IPS-NIHi11 (cell line): ENCODE data around the gene PNO1.
"Not testable (repeated sequence)": the region's sequence is repeated elsewhere in the genome, so short reads cannot be mapped to it uniquely, and the experiment has no call there.

Source experiments
- DNase-seq: peaks from one replicate; pipeline ENCODE4 v3.0.0; 2012; ENCODE audit warnings: mixed read lengths, low spot score

PNO1 gene

DNA sequence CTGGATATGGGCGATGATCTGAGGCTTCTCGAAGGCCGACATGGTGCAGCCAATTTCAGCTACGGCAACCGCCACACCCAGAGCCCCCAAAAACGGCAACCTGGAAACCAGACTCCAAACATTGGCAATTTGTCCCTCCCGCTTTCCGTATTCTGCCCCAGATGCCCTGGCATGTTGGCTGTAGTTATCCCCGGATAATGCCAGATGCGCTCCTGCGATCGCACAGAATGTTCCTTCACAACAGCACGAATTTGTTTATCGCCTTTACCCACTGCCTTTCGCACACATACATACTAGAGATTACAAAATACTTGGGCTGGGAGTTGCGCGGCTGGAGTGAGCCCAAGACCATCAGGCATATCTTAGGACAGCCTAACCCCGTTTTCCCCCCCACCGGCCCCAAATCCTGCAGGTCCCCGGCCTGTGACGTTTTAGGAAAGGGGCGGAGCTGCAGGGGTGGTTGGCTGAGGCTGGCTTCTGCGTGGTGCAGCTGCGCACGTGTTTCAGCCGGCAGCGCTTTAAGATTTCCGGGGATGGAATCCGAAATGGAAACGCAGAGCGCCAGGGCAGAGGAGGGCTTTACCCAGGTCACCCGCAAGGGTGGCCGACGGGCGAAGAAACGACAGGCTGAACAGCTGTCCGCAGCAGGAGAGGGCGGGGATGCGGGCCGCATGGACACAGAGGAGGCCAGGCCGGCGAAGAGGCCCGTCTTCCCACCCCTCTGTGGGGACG is at the start of gene PNO1:
Gene PNO1, plus strand, starts transcription at position 487 of the 732 bp plus-strand sequence. Its CDS starts 47 bp downstream, at position 534.
- DNase-seq, result peak; percentile 95

DNA sequence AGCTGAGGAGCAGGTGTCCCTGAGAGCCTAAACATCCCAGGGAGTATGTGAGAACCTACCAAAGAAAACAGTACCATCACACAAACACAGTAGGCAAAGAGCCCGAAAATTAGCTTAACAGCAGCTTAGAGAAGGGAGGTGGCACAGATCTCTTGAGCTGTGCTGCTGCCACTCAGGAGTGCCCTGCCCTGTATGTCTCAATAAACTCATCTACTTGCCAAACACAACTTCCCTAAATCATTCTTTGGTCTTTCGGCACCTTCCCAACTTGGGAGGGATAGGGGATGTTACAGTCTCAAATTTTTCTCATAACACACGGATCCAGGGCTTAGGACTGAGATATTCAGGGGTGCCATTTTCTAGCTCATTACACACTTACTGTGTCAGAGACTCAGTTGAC is 49.6 kb upstream of the PNO1 start:
- no peak for DNase-seq

DNA sequence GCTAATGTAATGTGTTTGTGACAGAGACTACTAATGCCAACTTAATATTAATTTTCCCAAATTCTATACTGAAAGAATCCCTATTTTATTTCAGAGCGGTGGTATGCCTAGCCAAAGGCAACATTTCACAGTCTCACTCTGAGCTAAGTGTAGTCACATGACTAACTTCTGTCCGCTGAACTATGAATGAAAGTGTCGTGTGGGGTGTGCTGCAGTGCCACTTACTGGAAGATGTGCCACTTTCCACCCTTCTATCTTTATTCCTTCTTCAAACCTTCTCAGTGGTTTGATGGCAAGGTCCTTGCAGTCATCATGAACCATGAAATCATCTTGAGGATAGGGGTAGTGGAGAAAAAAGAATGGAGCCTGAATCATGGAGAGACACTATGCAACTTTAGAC is 47.6 kb upstream of the PNO1 start:
- DNase-seq, result no peak

DNA sequence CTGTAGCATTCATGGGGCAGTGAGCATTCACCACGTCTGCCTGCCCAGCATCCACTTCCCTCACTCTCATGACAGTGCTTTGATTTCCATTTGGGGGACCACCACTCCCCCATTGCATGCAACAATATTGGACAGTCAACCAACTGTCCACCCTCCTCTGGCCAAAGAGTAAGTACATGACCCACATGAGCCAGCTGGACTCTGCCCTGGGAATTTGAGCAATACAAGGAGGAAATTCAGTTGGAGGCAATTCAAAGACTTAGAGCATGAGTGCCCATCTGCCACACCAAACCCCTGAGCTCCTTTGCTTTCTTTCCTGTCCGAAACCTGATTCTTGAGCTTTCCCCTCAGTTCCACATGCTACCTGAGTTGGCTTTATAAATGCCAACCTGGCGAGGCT is 41.7 kb upstream of the PNO1 start:
- DNase-seq, result no peak

DNA sequence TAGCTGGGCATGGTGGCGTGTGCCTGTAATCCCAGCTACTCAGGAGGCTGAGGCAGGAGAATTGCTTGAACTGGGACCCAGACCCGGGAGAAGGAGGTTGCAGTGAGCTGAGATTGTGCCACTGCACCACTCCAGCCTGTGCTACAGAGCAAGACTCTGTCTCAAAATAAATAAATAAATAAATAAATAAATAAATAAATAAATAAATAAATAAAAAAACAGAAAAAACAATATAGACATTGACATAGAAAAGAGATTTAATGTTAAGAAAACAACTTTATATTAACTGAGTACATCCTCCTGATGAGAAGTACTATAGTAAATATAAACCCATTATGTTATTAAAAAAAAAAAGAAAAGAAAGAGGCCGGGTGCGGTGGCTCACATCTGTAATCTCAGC is 39.8 kb upstream of the PNO1 start:
- not testable (repeated sequence) for DNase-seq

DNA sequence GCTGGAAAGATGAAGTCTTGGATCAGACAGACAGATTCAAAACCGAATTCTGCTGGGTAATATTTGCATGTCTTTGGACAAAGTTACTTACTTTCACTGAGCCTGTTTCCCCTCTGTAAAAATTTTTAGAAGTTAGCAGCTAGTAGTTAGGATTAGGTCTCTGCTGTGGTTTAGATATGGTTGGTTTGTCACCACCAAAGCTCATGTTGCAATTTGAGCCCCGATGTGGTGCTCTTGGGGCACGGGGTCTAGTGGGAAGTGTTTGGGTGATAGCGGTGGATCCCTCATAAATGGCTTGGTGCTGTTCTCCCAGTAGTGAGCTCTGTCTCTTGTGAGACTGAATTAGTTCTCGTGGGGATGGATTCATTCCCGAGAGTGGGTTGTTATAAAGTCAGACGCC is 38.9 kb upstream of the PNO1 start:
- no peak for DNase-seq

DNA sequence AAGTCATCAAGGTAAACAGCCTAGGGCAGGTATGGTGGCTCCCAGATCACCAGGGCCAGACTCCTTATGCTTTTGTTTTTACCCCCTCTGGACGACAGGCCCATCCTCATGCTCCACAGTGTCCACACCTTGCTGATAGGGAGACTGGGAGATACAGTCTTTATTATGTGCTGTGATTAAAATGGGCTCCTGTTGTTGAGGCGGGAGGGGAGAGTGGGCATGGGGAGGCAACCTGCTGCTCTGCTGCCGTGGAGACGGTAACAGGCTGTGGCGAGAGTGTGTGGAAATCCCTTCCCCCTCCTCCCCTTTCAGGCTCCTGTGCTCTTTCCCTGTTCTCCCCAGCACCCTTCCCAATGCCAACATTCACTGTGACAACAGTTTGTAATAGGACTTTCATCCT is 38.2 kb upstream of the PNO1 start:
- no peak for DNase-seq

DNA sequence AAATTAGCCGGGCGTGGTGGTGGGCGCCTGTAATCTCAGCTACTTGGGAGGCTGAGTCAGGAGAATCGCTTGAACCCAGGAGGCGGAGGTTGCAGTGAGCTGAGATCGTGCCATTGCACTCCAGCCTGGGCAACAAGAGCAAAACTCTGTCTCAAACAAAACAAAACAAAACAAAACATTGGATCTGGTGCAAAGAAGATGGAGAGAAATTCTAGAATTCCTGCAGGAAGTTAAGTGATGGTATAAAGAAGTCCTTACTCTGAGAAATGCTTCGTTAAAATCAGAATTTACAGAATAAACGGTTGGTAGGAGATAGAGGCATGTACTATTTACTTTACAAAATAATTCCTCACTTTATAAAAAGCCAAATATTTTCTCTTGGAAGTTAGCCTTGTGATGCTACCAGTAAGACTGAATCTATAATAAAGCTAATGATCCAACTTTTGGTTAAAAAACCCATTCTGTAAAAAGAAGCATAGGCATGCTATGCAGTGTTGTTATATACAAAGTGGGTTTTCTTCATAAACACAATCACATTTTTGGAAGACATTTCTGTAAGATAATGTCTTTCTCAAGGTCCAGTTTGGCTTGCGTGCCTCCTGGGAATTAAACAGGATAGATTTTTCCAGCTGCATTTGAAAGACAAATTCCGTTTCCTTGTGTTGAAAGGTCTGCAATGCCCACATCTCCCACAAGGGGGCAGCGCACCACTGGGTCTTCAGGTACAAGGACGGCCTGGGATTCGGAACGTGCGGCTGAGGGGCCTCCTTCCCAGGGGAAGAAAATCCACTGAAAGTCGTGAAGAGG is 35.6 kb upstream of the PNO1 start:
- DNase-seq, result peak; percentile 87

DNA sequence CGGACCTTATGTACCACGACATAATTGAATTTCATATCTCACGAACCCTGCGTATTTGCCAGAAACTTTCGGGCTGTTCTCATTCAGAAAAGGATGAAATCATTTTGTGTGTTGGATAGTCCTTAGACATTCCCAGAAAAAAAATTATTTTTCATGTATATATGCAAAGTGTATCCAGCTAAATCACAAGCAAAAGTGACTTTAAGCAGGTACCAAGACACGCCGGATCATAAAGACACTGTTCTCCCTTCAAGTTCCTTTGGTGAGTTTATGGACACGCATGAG is 35.1 kb upstream of the PNO1 start:
- DNase-seq, result no peak

DNA sequence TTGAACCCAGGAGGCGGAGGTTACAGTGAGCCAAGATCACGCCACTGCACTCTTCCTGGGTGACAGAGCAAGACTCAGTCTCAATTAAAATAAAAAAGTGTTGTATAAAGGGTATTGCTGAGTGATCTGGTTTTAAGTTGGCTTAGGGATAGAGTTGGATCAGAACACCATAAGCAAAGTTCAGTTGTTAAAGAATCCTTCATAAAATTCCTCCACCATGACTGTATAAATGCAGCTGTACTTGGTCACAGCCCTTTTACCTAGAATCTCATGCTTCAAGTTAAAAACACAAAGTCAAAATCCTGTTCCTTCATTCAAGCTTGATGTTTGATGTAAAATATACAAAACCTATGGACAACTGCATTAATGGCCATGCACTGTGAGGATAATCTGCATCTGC is 33.4 kb upstream of the PNO1 start:
- DNase-seq, result no peak

DNA sequence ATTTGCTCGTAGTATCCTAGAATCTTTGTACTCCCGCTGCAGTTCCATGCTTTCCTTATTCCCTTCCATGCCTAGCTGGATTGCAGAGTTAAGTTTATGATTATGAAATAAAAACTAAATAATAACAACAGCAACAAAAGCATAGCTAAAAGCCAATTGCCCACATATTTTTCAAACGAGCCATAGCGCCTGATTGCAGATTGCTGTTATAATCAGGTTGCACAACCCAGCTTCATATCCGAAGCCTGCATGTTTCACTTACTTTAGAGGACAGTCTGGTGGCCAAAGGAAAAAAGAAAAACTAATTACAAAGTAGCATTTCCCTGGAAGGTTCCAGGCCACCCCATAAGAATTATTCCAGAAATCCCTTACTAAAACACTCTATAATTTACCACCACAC is 31.9 kb upstream of the PNO1 start:
- DNase-seq, result no peak

DNA sequence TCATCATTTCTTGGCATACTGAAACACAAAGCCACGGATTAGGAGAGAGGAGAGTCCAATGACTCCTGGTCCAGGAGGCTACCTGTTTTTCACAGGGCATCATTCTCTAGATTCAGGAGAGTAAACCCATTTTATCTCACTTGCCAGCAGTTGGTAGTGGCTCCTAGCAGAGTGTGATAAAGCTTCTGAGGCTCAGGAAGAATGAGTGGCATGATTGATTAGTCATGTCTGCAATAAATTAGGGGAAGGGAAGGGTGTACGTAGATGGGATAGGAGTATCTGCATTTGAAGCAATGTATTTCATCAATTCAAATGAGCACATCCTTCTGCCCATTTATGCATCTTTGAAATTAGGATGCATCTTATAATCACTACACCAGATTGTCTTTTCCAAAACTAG is 31.1 kb upstream of the PNO1 start:
- DNase-seq, result no peak

DNA sequence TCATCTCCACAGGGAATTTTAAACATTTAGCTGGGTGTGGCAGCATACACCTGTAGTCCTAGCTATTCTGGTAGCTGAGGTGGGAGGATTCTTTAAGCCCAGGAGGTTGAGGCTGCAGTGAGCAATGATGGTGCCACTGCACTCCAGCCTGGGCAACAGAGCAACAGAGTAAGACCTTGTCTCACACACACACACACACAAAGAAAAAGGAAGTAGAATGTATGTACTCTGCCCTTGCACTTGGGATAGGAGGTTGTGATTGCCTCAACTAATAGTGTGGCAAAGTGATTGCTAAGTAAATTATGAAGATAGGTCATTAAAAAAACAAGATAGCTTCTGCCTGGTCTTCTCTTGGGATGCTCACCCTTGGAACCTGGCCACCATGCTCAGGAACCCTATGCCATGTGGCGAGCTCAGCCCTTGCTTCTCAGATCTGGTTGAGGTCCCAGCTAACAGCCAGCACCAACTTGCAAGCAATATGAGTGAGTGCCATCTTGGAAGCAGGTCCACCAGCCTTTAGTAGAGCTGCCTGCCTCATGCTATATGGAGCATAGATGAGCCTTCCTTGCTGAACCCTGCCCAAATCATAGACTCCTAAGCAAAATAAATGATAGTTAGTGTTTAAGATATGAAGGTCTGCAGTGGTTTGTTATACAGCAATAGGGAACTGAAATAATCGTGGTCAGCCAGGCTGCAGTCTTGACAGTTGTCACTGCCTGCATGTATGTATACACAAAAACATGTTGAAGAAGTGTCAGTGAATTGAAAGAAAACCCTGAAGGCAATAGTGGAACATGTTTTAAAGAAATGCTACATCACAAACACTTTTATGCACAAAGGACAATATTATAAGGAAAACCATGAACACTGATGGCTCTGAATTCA is 30.1 kb upstream of the PNO1 start:
- no peak for DNase-seq

DNA sequence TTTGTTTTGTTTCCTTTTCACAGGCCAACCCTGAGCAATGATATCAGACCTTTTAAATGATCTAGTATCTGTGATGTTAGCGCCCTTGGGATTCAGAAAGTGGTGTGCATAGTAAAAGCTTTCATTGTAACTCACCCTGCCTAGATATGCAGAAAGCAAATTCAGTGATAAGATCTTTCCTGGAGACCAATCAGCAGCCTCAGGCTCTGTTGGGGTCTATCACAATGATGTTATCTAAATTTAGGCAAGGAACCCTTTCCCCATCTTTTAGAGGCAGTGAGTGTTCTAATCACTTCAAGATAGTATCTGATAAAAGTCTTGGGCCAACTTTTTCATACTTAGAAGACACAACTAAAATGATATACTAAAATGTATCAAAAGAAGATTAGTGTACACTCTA is 23.6 kb upstream of the PNO1 start:
- DNase-seq, result no peak

DNA sequence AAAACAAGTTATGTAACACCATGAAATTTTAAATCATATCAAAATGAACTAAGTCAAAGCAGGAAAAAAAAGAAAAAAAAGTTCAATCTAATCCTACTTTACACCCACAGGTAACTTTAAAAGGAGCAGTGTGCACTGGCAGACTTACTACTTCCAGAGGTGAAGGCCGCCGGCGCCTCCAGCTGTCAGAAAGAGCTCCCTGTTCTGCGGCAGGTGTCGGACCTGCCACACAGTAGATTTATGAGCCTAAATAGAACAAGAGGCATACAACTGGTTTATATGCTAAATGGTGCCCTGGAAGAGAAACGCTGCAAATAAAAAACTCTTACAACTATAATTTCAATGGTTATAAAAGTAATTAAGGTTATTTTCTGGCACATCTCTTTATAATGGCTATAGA is 23.1 kb upstream of the PNO1 start:
- DNase-seq, result no peak

DNA sequence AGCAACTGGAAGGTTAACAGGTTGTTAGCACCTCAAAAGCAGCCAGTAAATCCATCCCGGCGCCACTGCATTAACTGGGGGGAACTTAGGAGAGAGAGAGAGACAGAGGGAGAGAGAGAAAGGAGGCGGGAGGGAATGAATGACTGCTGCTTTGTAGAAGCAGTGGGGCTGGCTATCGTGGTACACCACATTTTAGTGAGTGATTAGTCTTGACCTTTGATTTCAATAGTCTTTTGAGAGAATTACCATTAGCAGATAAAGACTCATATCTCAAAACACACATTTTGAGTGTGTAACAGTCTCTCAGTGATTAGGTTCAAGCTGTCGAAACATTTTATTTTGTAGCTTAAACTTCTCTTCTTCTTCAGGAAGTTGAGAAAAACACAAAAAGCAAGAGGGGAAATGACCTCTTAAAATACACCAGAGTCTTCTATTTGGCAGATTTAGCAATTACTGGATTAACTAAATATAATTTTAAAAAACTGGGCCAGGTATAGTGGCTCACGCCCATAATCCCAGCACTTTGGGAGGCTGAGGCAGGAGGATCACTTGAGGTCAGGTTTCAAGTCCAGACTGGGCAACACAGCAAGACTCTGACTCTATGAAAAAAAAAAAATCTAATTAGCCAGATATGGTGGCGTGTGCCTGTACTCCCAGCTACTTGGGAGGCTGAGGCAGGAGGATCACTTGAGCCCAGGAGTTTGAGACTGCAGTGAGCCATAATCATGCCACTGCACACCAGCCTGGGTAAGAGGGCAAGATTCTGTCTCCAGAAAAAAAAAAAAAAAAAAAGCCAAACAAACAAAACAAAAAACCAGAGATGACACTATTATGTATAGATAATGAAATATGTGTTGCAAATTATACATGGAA is 22.0 kb upstream of the PNO1 start:
- no peak for DNase-seq

DNA sequence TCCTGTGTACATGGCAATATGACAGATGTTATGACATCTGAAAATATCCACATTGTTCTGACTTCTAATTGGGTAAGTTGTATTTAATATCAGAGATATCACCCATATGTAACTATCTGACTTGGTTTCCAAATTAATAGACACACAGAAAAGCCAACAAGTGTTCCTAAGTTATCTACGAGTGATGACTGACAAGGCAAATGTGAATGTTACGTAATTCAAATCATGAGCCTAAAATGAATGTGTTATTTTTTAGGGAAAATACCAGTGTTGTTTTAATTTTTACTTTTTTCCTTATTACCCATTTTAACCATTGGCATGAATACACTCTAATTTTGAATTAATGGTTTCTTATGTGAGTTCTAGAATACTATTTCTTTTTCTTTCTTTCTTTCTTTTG is 15.8 kb upstream of the PNO1 start:
- DNase-seq, result no peak

DNA sequence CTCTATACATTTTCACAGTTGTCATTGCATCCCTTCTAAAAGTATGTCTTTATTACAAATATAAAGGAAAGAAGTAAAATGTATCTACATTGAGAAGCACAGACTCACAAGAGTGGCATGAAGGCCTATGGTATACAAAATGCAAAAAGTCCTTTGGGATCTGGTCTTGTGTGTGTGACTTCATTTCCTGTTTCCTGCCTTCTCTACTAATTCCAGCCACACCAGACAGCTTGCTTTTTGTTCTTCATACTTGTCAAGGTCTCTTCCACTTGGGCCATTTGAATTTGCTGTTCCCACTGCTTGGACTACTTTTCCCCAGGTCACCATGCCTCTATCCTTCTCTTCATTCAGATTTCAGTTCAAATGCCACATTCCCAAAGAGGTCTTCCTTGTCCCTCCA is 6.7 kb upstream of the PNO1 start:
- no peak for DNase-seq

DNA sequence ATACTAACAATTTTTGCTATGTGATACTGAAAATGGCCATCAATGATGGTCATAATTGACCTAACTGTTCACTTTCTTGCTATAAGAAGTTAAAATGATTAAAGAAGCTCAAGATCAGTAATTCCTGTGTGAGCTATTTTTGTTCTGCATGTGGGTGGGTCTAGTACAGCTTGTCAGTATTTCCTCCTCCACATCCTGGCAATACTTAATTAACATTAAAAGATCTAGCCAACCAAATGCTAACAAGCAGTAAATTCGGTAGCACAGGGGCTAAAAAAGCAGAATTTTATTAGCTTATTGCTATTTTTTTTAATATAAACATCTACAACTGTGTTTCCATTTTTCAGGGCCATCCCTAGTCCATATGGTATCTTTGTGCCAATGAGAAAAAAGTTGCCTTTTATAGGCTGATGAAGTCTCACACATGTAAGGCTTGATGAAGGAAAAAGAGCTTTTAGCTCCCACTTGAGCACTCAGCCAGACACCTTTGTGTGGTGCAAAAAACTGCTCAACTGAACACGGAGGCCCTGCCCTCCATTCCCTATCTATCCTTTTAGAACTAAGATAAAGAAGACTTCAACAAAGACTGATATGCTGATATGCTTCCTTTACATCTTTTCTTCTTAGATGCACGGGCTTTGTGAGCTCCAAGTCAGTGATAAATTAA is 4.9 kb upstream of the PNO1 start:
- no peak for DNase-seq

DNA sequence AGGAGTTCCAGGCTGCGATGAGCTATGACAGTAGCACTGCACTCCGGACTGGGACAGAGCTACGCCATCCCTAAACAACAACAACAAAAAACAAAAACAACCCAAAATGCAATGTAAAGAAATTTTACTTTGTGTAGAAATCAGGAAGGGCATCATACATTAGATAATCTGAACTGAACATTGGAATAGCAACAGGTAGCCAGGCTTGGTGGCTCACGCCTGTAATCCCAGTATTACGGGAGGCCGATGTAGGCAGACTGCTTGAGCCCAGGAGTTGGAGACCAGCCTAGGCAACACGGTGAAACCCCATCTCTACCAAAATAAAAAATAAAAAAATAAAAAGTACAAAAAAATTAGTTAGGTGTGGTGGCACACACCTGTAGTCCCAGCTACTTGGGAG is 2.1 kb upstream of the PNO1 start:
- no peak for DNase-seq

DNA sequence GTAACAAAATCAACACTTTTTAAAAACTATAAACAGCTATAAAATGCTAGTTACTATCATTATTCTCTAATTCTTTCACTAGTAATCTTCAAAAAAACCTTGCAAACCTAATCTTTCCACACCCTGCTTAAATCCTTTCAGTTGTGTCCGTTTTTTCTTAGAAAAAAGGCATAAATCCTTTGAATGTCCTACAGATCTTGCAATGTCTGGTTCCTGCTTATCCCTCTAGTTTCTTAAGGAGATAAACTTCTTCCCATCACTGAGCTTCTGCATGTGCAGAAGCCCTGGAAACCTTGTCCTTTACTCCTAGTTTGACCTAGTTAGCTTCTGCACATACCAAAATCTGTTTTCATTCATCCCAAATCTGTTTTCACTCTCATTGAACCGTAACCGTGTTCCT is 1.3 kb upstream of the PNO1 start:
- DNase-seq, result no peak
